Measurements from ENCODE around the gene ZNF507.
"Not testable (repeated sequence)": the region's sequence is repeated elsewhere in the genome, so short reads cannot be mapped to it uniquely, and the experiment has no call there.

The ZNF507 gene

GRCh38 chr19:32368787-32369186 lies 23.4 kb downstream of the ZNF507 start:
- no peak for DNase-seq (ENCODE audit: low read depth in 2 of 2)

GRCh38 chr19:32372726-32373517 lies 27.5 kb downstream of the ZNF507 start:
- DNase-seq (ENCODE audit: low read depth in 2 of 2) = no peak

- DNase-seq (ENCODE audit: low read depth in 2 of 2) = no peak
Measured at GRCh38 chr19:32373585-32374295, 28.3 kb downstream of the ZNF507 start.

GRCh38 chr19:32374362-32374761 lies 29.0 kb downstream of the ZNF507 start:
- DNase-seq (ENCODE audit: low read depth in 2 of 2) = not testable (repeated sequence)

GRCh38 chr19:32377088-32377487 lies 31.7 kb downstream of the ZNF507 start:
- not testable (repeated sequence) for DNase-seq (ENCODE audit: low read depth in 2 of 2)

- no peak for DNase-seq (ENCODE audit: low read depth in 2 of 2)
Measured at GRCh38 chr19:32380269-32380668, 34.9 kb downstream of the ZNF507 start.

GRCh38 chr19:32387701-32388392 lies 42.4 kb downstream of the ZNF507 start:
- DNase-seq (ENCODE audit: low read depth in 2 of 2) = no peak

GRCh38 chr19:32388393-32388855 lies 43.0 kb downstream of the ZNF507 start:
- no peak for DNase-seq (ENCODE audit: low read depth in 2 of 2)

GRCh38 chr19:32392901-32393300 lies 47.5 kb downstream of the ZNF507 start:
- DNase-seq (ENCODE audit: low read depth in 2 of 2) = no peak

- no peak for DNase-seq (ENCODE audit: low read depth in 2 of 2)
Measured at GRCh38 chr19:32396046-32396652, 50.7 kb downstream of the ZNF507 start.

GRCh38 chr19:32397671-32398101 lies 52.3 kb downstream of the ZNF507 start:
- DNase-seq (ENCODE audit: low read depth in 2 of 2) = no peak

- DNase-seq (ENCODE audit: low read depth in 2 of 2) = no peak
Measured at GRCh38 chr19:32401992-32402391, 56.6 kb downstream of the ZNF507 start.

- no peak for DNase-seq (ENCODE audit: low read depth in 2 of 2)
Measured at GRCh38 chr19:32403291-32403995, 58.0 kb downstream of the ZNF507 start.

GRCh38 chr19:32404213-32404932 lies 59.0 kb downstream of the ZNF507 start:
- DNase-seq (ENCODE audit: low read depth in 2 of 2) = no peak

GRCh38 chr19:32404933-32405430 lies 59.6 kb downstream of the ZNF507 start:
- peak in 1 of 2 donors; percentile 17 for DNase-seq (ENCODE audit: low read depth in 2 of 2)

GRCh38 chr19:32405431-32406160 lies 60.2 kb downstream of the ZNF507 start, which contains the start of gene DPY19L3:
Gene DPY19L3 (plus strand): TSS chr19:32405770. CDS start chr19:32408254, 2,484 bp downstream.
- DNase-seq (ENCODE audit: low read depth in 2 of 2) = peak; percentile 84 to 93

GRCh38 chr19:32406161-32407003 lies 61.0 kb downstream of the ZNF507 start:
- DNase-seq (ENCODE audit: low read depth in 2 of 2) = no peak

Data from stimulated activated CD4-positive, alpha-beta T cell treated with anti-CD3 and anti-CD28 coated beads, Interleukin-1b, Interleukin-23, amount 100 ng/mL, for 4 hours (primary cell).